GM12865 (cell line): ENCODE results near the gene CACNA1G.
A peak's percentile ranks its signal among the peaks of the same experiment; 100 is the strongest.

Experiments used
- DNase-seq: peaks from one replicate; pipeline ENCODE4 v3.0.0; 2010; ENCODE audit warnings: low read depth
- H3K4me3 ChIP-seq: 2 replicates; pipeline ENCODE4 v1.5.1; 2011; ENCODE audit warnings: mild to moderate bottlenecking, low read depth, low read length, control low read depth
- CTCF ChIP-seq: IDR thresholded peaks from 2 replicates; pipeline ENCODE4 v1.5.1; 2011; ENCODE audit warnings: low read length, control low read depth, low read depth, inconsistent platforms; ENCODE audit not compliant: insufficient read depth; ENCODE audit errors: missing control alignments

CACNA1G gene

GRCh38 chr17:50560931-50561745 is 623 bp downstream of the CACNA1G start:
- no peak for DNase-seq
- H3K4me3 ChIP-seq: peak overlapping the region; percentile 42
- TF ChIP-seq CTCF: no peak

- no peak for TF ChIP-seq CTCF
- DNase-seq: no peak
- no peak overlapping the region for H3K4me3 ChIP-seq
Measured at GRCh38 chr17:50561746-50562141, 1.2 kb downstream of the CACNA1G start.

GRCh38 chr17:50562242-50563091 is 2.0 kb downstream of the CACNA1G start:
- DNase-seq: no peak
- H3K4me3 ChIP-seq: no peak overlapping the region
- TF ChIP-seq CTCF: no peak

GRCh38 chr17:50563092-50563511 is 2.6 kb downstream of the CACNA1G start:
- DNase-seq: no peak
- TF ChIP-seq CTCF: no peak
- no peak overlapping the region for H3K4me3 ChIP-seq

- DNase-seq: no peak
- H3K4me3 ChIP-seq: no peak overlapping the region
- TF ChIP-seq CTCF: no peak
Measured at GRCh38 chr17:50564916-50565315, 4.4 kb downstream of the CACNA1G start.

- no peak overlapping the region for H3K4me3 ChIP-seq
- DNase-seq: peak; percentile 34
- TF ChIP-seq CTCF: no peak
Measured at GRCh38 chr17:50565402-50566350, 5.2 kb downstream of the CACNA1G start.
